HG03558 (cell line): Measurements from ENCODE around the gene SEMA4F.

ENCODE experiments used
- ATAC-seq: cut with Tn5 transposase; IDR thresholded peaks from one replicate; pipeline ENCODE4 v1.9.1; 2021; ENCODE audit warnings: moderate number of reproducible peaks; ENCODE audit not compliant: unreplicated experiment; ENCODE audit errors: extremely low read depth

SEMA4F gene

GRCh38 chr2:74702001-74702715, 48.1 kb downstream of the SEMA4F start:
- ATAC-seq: no peak

GRCh38 chr2:74703373-74703772, 49.3 kb downstream of the SEMA4F start:
- ATAC-seq: no peak

GRCh38 chr2:74704216-74704615, 50.2 kb downstream of the SEMA4F start:
- no peak for ATAC-seq

GRCh38 chr2:74706741-74707140, 52.7 kb downstream of the SEMA4F start:
- ATAC-seq: no peak

- ATAC-seq: no peak
Measured at GRCh38 chr2:74707837-74708236, 53.8 kb downstream of the SEMA4F start.

- no peak for ATAC-seq
Measured at GRCh38 chr2:74708296-74708695, 54.2 kb downstream of the SEMA4F start.

GRCh38 chr2:74708883-74709282, 54.8 kb downstream of the SEMA4F start:
- no peak for ATAC-seq

- no peak for ATAC-seq
Measured at GRCh38 chr2:74712223-74713053, 58.4 kb downstream of the SEMA4F start.

GRCh38 chr2:74714691-74715080, 60.6 kb downstream of the SEMA4F start:
- no peak for ATAC-seq

- ATAC-seq: peak; percentile 84
Measured at GRCh38 chr2:74715081-74715791, 61.2 kb downstream of the SEMA4F start.

- ATAC-seq: no peak
Measured at GRCh38 chr2:74715880-74716279, 61.8 kb downstream of the SEMA4F start.

GRCh38 chr2:74719066-74719465, 65.0 kb downstream of the SEMA4F start:
- ATAC-seq: no peak

- ATAC-seq: no peak
Measured at GRCh38 chr2:74721316-74721715, 67.3 kb downstream of the SEMA4F start.

- no peak for ATAC-seq
Measured at GRCh38 chr2:74724496-74724895, 70.4 kb downstream of the SEMA4F start.

- no peak for ATAC-seq
Measured at GRCh38 chr2:74725287-74725686, 71.2 kb downstream of the SEMA4F start.

- no peak for ATAC-seq
Measured at GRCh38 chr2:74728842-74729241, 74.8 kb downstream of the SEMA4F start.

- no peak for ATAC-seq
Measured at GRCh38 chr2:74730530-74730929, 76.5 kb downstream of the SEMA4F start.
